Adipocyte (in vitro differentiated cells): ENCODE measurements around the gene EMC6.

Source experiments
- DNase-seq: peaks from one replicate; pipeline ENCODE4 v3.0.0-alpha.2; 2015; ENCODE audit warnings: low read depth
- H3K27me3 ChIP-seq: replicated peaks from 2 replicates; pipeline ENCODE4 v1.7.0; 2013; ENCODE audit warnings: mild to moderate bottlenecking, low read length, moderate library complexity; ENCODE audit not compliant: control insufficient read depth, insufficient read depth
- H3K36me3 ChIP-seq: 2 replicates; pipeline ENCODE4 v1.7.0; 2013; ENCODE audit warnings: low read length, mild to moderate bottlenecking, moderate library complexity; ENCODE audit not compliant: control insufficient read depth, insufficient read depth, severe bottlenecking
- H3K4me1 ChIP-seq: 2 replicates; pipeline ENCODE4 v1.7.0; 2013; ENCODE audit warnings: mild to moderate bottlenecking, low read length, moderate library complexity; ENCODE audit not compliant: control insufficient read depth, insufficient read depth
- H3K4me3 ChIP-seq: 2 replicates; pipeline ENCODE4 v1.7.0; 2013; ENCODE audit warnings: mild to moderate bottlenecking, low read length, moderate library complexity
- H3K9ac ChIP-seq: 2 replicates; pipeline ENCODE4 v1.7.0; 2013; ENCODE audit warnings: mild to moderate bottlenecking, low read length, moderate library complexity
- H3K9me3 ChIP-seq: 2 replicates; pipeline ENCODE4 v1.7.0; 2013; ENCODE audit warnings: mild to moderate bottlenecking, low read length, moderate library complexity; ENCODE audit not compliant: control insufficient read depth

EMC6 gene

GRCh38 chr17:3656755-3657587 is 11.6 kb upstream of the EMC6 start:
- Histone ChIP-seq H3K4me3 (no peak overlapping the region), H3K27me3 (no peaks in the 10 kb centered on the region), H3K9ac (no peak overlapping the region), H3K36me3 (peaks cover 9% of the 10 kb centered on the region), H3K4me1 (peaks cover 26% of the 10 kb centered on the region), H3K9me3 (no peaks in the 10 kb centered on the region)
- DNase-seq: no peak

GRCh38 chr17:3657588-3657869 is 11.1 kb upstream of the EMC6 start:
- DNase-seq: no peak
- peaks cover 12% of the 10 kb centered on the region for H3K36me3 ChIP-seq
- peaks cover 26% of the 10 kb centered on the region for H3K4me1 ChIP-seq
- H3K27me3 ChIP-seq: no peaks in the 10 kb centered on the region
- H3K9me3 ChIP-seq: no peaks in the 10 kb centered on the region
- no peak overlapping the region for H3K9ac ChIP-seq
- no peak overlapping the region for H3K4me3 ChIP-seq

- Histone ChIP-seq H3K4me1 (peaks cover 26% of the 10 kb centered on the region), H3K9me3 (no peaks in the 10 kb centered on the region), H3K36me3 (peaks cover 16% of the 10 kb centered on the region), H3K27me3 (no peaks in the 10 kb centered on the region), H3K9ac (peak overlapping the region; percentile 48), H3K4me3 (no peak overlapping the region)
- DNase-seq: no peak
Measured at GRCh38 chr17:3657874-3658783, 10.5 kb upstream of the EMC6 start.

GRCh38 chr17:3658784-3659449 is 9.7 kb upstream of the EMC6 start:
- Histone ChIP-seq H3K9me3 (no peaks in the 10 kb centered on the region), H3K4me3 (peak overlapping the region; percentile 26), H3K9ac (peak overlapping the region; percentile 77), H3K4me1 (peaks cover 26% of the 10 kb centered on the region), H3K27me3 (no peaks in the 10 kb centered on the region), H3K36me3 (peaks cover 24% of the 10 kb centered on the region)
- no peak for DNase-seq

GRCh38 chr17:3659541-3660111 is 9.0 kb upstream of the EMC6 start:
- Histone ChIP-seq H3K36me3 (peaks cover 31% of the 10 kb centered on the region), H3K27me3 (no peaks in the 10 kb centered on the region)
- peak; percentile 78 for DNase-seq

GRCh38 chr17:3660311-3660891 is 8.2 kb upstream of the EMC6 start:
- no peaks in the 10 kb centered on the region for H3K27me3 ChIP-seq
- no peak for DNase-seq
- H3K4me1 ChIP-seq: peaks cover 26% of the 10 kb centered on the region
- no peak overlapping the region for H3K4me3 ChIP-seq
- peaks cover 35% of the 10 kb centered on the region for H3K36me3 ChIP-seq
- H3K9me3 ChIP-seq: no peaks in the 10 kb centered on the region
- H3K9ac ChIP-seq: peak overlapping the region; percentile 24

More at GRCh38 chr17:3659541-3660111, 9.0 kb upstream of the EMC6 start:
- Histone ChIP-seq H3K9ac (peak overlapping the region; percentile 77), H3K9me3 (no peaks in the 10 kb centered on the region), H3K4me3 (peak overlapping the region; percentile 26), H3K4me1 (peaks cover 26% of the 10 kb centered on the region)

- Histone ChIP-seq H3K4me3 (no peak overlapping the region), H3K36me3 (peaks cover 35% of the 10 kb centered on the region), H3K4me1 (peaks cover 38% of the 10 kb centered on the region), H3K27me3 (no peaks in the 10 kb centered on the region), H3K9me3 (no peaks in the 10 kb centered on the region), H3K9ac (no peak overlapping the region)
- no peak for DNase-seq
Measured at GRCh38 chr17:3663102-3664011, 5.3 kb upstream of the EMC6 start.

- no peak for DNase-seq
- Histone ChIP-seq H3K9ac (peak overlapping the region; percentile 64), H3K36me3 (peaks cover 35% of the 10 kb centered on the region), H3K4me3 (no peak overlapping the region), H3K9me3 (no peaks in the 10 kb centered on the region), H3K27me3 (no peaks in the 10 kb centered on the region), H3K4me1 (peaks cover 24% of the 10 kb centered on the region)
Measured at GRCh38 chr17:3665834-3666233, 2.8 kb upstream of the EMC6 start.

- Histone ChIP-seq H3K9ac (peak overlapping the region; percentile 64), H3K4me3 (peak overlapping the region; percentile 88), H3K36me3 (peaks cover 30% of the 10 kb centered on the region), H3K9me3 (no peaks in the 10 kb centered on the region), H3K27me3 (no peaks in the 10 kb centered on the region), H3K4me1 (peaks cover 24% of the 10 kb centered on the region)
- no peak for DNase-seq
Measured at GRCh38 chr17:3666516-3666915, 2.1 kb upstream of the EMC6 start.
